ENCODE measurements around the gene MAT2A. TPM values are rescaled to one million over a fixed set of nuclear protein-coding genes. Genes with fewer than 3 reads are reported as not detected.

Gene MAT2A
- total and polyA plus RNA-seq, 9 of the 15 experiments (the other 6 are each of a cell fraction or from before 2014, with no cell fraction given): 130 to 1,027 (median 240) TPM

GRCh38 chr2:85578243-85579180, 39.5 kb downstream of the MAT2A start (continued):
- TF ChIP-seq, protein P1, sequence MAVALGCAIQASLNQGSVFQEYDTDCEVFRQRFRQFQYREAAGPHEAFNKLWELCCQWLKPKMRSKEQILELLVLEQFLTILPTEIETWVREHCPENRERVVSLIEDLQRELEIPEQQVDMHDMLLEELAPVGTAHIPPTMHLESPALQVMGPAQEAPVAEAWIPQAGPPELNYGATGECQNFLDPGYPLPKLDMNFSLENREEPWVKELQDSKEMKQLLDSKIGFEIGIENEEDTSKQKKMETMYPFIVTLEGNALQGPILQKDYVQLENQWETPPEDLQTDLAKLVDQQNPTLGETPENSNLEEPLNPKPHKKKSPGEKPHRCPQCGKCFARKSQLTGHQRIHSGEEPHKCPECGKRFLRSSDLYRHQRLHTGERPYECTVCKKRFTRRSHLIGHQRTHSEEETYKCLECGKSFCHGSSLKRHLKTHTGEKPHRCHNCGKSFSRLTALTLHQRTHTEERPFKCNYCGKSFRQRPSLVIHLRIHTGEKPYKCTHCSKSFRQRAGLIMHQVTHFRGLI (CRISPR knock-in tag; IDR thresholded peaks at IDR 0.05): peak; percentile 60; the same call in 1 of the 2 replicates
- TF ChIP-seq, protein P2, sequence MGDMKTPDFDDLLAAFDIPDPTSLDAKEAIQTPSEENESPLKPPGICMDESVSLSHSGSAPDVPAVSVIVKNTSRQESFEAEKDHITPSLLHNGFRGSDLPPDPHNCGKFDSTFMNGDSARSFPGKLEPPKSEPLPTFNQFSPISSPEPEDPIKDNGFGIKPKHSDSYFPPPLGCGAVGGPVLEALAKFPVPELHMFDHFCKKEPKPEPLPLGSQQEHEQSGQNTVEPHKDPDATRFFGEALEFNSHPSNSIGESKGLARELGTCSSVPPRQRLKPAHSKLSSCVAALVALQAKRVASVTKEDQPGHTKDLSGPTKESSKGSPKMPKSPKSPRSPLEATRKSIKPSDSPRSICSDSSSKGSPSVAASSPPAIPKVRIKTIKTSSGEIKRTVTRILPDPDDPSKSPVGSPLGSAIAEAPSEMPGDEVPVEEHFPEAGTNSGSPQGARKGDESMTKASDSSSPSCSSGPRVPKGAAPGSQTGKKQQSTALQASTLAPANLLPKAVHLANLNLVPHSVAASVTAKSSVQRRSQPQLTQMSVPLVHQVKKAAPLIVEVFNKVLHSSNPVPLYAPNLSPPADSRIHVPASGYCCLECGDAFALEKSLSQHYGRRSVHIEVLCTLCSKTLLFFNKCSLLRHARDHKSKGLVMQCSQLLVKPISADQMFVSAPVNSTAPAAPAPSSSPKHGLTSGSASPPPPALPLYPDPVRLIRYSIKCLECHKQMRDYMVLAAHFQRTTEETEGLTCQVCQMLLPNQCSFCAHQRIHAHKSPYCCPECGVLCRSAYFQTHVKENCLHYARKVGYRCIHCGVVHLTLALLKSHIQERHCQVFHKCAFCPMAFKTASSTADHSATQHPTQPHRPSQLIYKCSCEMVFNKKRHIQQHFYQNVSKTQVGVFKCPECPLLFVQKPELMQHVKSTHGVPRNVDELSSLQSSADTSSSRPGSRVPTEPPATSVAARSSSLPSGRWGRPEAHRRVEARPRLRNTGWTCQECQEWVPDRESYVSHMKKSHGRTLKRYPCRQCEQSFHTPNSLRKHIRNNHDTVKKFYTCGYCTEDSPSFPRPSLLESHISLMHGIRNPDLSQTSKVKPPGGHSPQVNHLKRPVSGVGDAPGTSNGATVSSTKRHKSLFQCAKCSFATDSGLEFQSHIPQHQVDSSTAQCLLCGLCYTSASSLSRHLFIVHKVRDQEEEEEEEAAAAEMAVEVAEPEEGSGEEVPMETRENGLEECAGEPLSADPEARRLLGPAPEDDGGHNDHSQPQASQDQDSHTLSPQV (IDR thresholded peaks at IDR 0.05): peak; percentile 86
- TF ChIP-seq NFXL1 (CRISPR knock-in tag; IDR thresholded peaks at IDR 0.05): no peak
- peak; percentile 87; the same call in 1 of the 2 replicates for TF ChIP-seq CUX1 (CRISPR knock-in tag; IDR thresholded peaks at IDR 0.05)
- 0 out of 4 replicates have a peak, but pooled peaks of 1 of the 2 experiments have one; percentile 1 for TF ChIP-seq RAD21 (CRISPR knock-in tag; conservative IDR thresholded peaks at IDR 0.05 in 1 of 2, IDR thresholded peaks at IDR 0.05 in 1 of 2)
- peak; percentile 75 for TF ChIP-seq TSHZ1 (CRISPR knock-in tag; IDR thresholded peaks at IDR 0.05)
- TF ChIP-seq ZNF41 (CRISPR knock-in tag; conservative IDR thresholded peaks at IDR 0.05): peak; percentile 28; the same call in 1 of the 2 replicates
- TF ChIP-seq ERF (CRISPR knock-in tag; IDR thresholded peaks at IDR 0.05): 0 out of 2 replicates have a peak, but pooled peaks have one; percentile 43

All from K562 (cell line).